B cell (primary cell): ENCODE data around the gene HLA-DQB2. TPM values are rescaled to one million over a fixed set of nuclear protein-coding genes. Genes with fewer than 3 reads are reported as not detected.
A peak's percentile ranks its signal among the peaks of the same experiment; 100 is the strongest.
"Not testable (repeated sequence)": the region's sequence is repeated elsewhere in the genome, so short reads cannot be mapped to it uniquely, and the experiment has no call there.

Experiments used
- ATAC-seq: fragments of 200-7000 bp; cut with Tn5 transposase; one replicate; pipeline ENCODE4 v1.10.0; 2021; ENCODE audit warnings: low read depth, mild to moderate bottlenecking, moderate number of reproducible peaks, moderate library complexity
- CTCF ChIA-PET: fragments of 350-600 bp; sonication (Branson Sonifier 250); formaldehyde crosslinking; loops from one replicate; lab custom pipeline; 2021; ENCODE audit warnings: antibody characterized with exemption, inconsistent platforms; lab: Charles Lee
- POLR2A ChIA-PET: fragments of 350-600 bp; sonication (Branson Sonifier 250); formaldehyde crosslinking; loops from one replicate; lab custom pipeline; 2021; ENCODE audit warnings: antibody characterized with exemption; lab: Charles Lee
- DNase-seq: peaks from one replicate; pipeline ENCODE4 v3.0.0; 2013
- H2AFZ ChIP-seq: 2 replicates; pipeline ENCODE4 v1.6.1; 2012; ENCODE audit warnings: mild to moderate bottlenecking, low read depth, low read length; ENCODE audit not compliant: insufficient read depth, poor library complexity, severe bottlenecking
- H3K27ac ChIP-seq, 2 donors: 1 replicate in 1 of 2; 2 replicates in 1 of 2; pipeline ENCODE4 v1.5.1; 2012 to 2013; ENCODE audit warnings: low read length in 2 of 2, mild to moderate bottlenecking in 2 of 2, moderate library complexity in 1 of 2
- H3K27me3 ChIP-seq, 4 experiments: fragments of 200-600 bp in 1 of 4; sonication (generic) in 1 of 4; replicated peaks in 1 of 4; 1 replicate in 2 of 4; 2 replicates in 2 of 4; pipeline versions ENCODE4 v1.6.1 to v1.7.0; 2013 to 2016; ENCODE audit warnings: low read length in 3 of 4, mild to moderate bottlenecking in 2 of 4, mixed read lengths in 1 of 4, moderate library complexity in 1 of 4; ENCODE audit not compliant: insufficient read depth in 4 of 4, control insufficient read depth in 3 of 4; ENCODE audit errors: control extremely low read depth in 1 of 4
- H3K36me3 ChIP-seq, 2 experiments: replicated peaks in 1 of 2; 1 replicate in 1 of 2; 2 replicates in 1 of 2; pipeline versions ENCODE4 v1.6.1 to v1.7.1; 2013; ENCODE audit warnings: low read length in 1 of 2; ENCODE audit not compliant: insufficient read depth in 2 of 2, control insufficient read depth in 1 of 2; ENCODE audit errors: control extremely low read depth in 1 of 2, extremely low read depth in 1 of 2
- H3K4me1 ChIP-seq, 2 donors: fragments of 200-600 bp in 1 of 2; sonication (generic) in 1 of 2; 1 replicate in 1 of 2; 2 replicates in 1 of 2; pipeline versions ENCODE4 v1.5.1 to v1.6.1; 2013 to 2017; ENCODE audit warnings: low read length in 2 of 2; ENCODE audit not compliant: control insufficient read depth in 2 of 2, insufficient read depth in 2 of 2
- H3K4me2 ChIP-seq: replicated peaks from 2 replicates; pipeline ENCODE3; 2012; ENCODE audit warnings: mild to moderate bottlenecking, low read depth, low read length; ENCODE audit not compliant: poor library complexity, severe bottlenecking
- H3K4me3 ChIP-seq, 5 experiments: fragments of 200-600 bp in 1 of 5; sonication (generic) in 1 of 5; 1 replicate in 3 of 5; 2 replicates in 2 of 5; pipeline versions ENCODE4 v1.5.1 to v1.7.0; 2011 to 2016; ENCODE audit warnings: low read length in 4 of 5, mild to moderate bottlenecking in 4 of 5, low read depth in 2 of 5, control low read depth in 1 of 5, moderate library complexity in 1 of 5; ENCODE audit not compliant: insufficient read depth in 1 of 5; ENCODE audit errors: control extremely low read depth in 1 of 5, extremely low read depth in 1 of 5
- H3K79me2 ChIP-seq: fragments of 200-600 bp; sonication (generic); one replicate; pipeline ENCODE4 v1.6.0; 2016; ENCODE audit warnings: low read length; ENCODE audit not compliant: control insufficient read depth, insufficient read depth
- H3K9ac ChIP-seq: fragments of 200-600 bp; sonication (generic); 2 replicates; pipeline ENCODE4 v1.6.1; 2017; ENCODE audit warnings: mild to moderate bottlenecking, low read length, moderate library complexity
- H3K9me3 ChIP-seq, 3 donors: one replicate each; pipeline versions ENCODE4 v1.6.1 to v1.7.1; 2013; ENCODE audit warnings: low read length in 2 of 3; ENCODE audit not compliant: control insufficient read depth in 2 of 3, insufficient read depth in 1 of 3; ENCODE audit errors: control extremely low read depth in 1 of 3
- H4K20me1 ChIP-seq: 2 replicates; pipeline ENCODE4 v1.6.0; 2012; ENCODE audit warnings: mild to moderate bottlenecking, low read length; ENCODE audit not compliant: insufficient read depth, control insufficient read depth, poor library complexity, severe bottlenecking
- H3K27ac Mint-ChIP-seq: one replicate; pipeline ENCODE4 v1.8.0; 2021; ENCODE audit warnings: mixed read lengths
- H3K27me3 Mint-ChIP-seq: one replicate; pipeline ENCODE4 v1.8.0; 2021; ENCODE audit warnings: mixed read lengths
- H3K4me1 Mint-ChIP-seq: one replicate; pipeline ENCODE4 v1.8.0; 2021; ENCODE audit warnings: mixed read lengths
- H3K4me3 Mint-ChIP-seq: one replicate; pipeline ENCODE4 v1.8.0; 2021; ENCODE audit warnings: mixed read lengths
- H3K9me3 Mint-ChIP-seq: one replicate; pipeline ENCODE4 v1.8.0; 2022; ENCODE audit warnings: mixed read lengths; ENCODE audit not compliant: insufficient read depth
- CTCF ChIP-seq: fragments of 200-600 bp; IDR thresholded peaks from one replicate; pipeline ENCODE4 v1.8.0; 2022; ENCODE audit warnings: antibody characterized with exemption, mild to moderate bottlenecking
- EZH2 ChIP-seq: IDR thresholded peaks from 2 replicates; pipeline ENCODE4 v1.6.1; 2012; ENCODE audit warnings: borderline replicate concordance, low read depth, mild to moderate bottlenecking, moderate library complexity, low read length; ENCODE audit not compliant: insufficient read depth, poor library complexity, severe bottlenecking
- WGBS: methylation state at CpG from one replicate; pipeline ENCODE4 v1.1.5; 2013; ENCODE audit warnings: missing lambda C conversion rate; ENCODE audit not compliant: insufficient coverage; 5-methylcytosine and 5-hydroxymethylcytosine counted together
- intact Hi-C: fragments of 100-400 bp; cut with micrococcal nuclease; formaldehyde crosslinking; loops from one replicate; pipeline ENCODE4 v1.10.0; 2022
- polyA plus RNA-seq: library from polyadenylated mRNA; depleted of rRNA; stranded (reverse); fragments of >200 nt; gene quantifications from 2 replicates; pipeline ENCODE4 v1.2.3, GENCODE V29; 2012
- total RNA-seq, 2 donors: library from RNA; stranded (reverse); fragments of 120-200 nt in 1 of 2; gene quantifications; 1 replicate in 1 of 2; 2 replicates in 1 of 2; pipeline versions ENCODE4 v1.2.3 to v1.2.4, GENCODE V29; 2013 to 2022

HLA-DQB2 gene
- total and polyA plus RNA-seq, 2 donors (not counting 1 experiment from before 2014, with no cell fraction given), result 41.1 to 109 TPM

- Histone ChIP-seq H3K9ac (no peak overlapping the region), H3K4me3 (no peak overlapping the region), H3K9me3 (no peaks in the 10 kb centered on the region), H3K27me3 (no peaks in the 10 kb centered on the region), H4K20me1 (no peaks in the 10 kb centered on the region), H3K4me1 (peaks cover 14% of the 10 kb centered on the region in 2 donors), H2AFZ (no peak overlapping the region), H3K79me2 (no peaks in the 10 kb centered on the region), H3K36me3 (no peaks in the 10 kb centered on the region), H3K27ac (no peak overlapping the region), H3K4me2 (no peak overlapping the region)
- no peaks in the 10 kb centered on the region for H3K9me3 Mint-ChIP-seq
- intact Hi-C loops, result loop anchor here (10.0 kb wide), 2 partner anchors 666 to 746 kb away; partner anchors contain the start of gene ATF6B
- DNase-seq (no peak), ATAC-seq (no peak)
- ChIA-PET POLR2A (no interaction called here), CTCF (interaction anchor here (0.8 to 9.6 kb wide), 3 partner anchors 10 to 376 kb away, joined by 3 to 90 read pairs (median 4); no protein-coding TSS in a partner anchor)
- no peaks in the 10 kb centered on the region for H3K27me3 Mint-ChIP-seq
- no peak overlapping the region for H3K27ac Mint-ChIP-seq
- peaks cover 20% of the 10 kb centered on the region for H3K4me1 Mint-ChIP-seq
- TF ChIP-seq CTCF (no peak), EZH2 (no peak)
- no peak overlapping the region for H3K4me3 Mint-ChIP-seq
- 38% methylated on average over 1 of the region's 2 CpGs for WGBS
Measured at GRCh38 chr6:32790306-32790705, 27.0 kb upstream of the HLA-DQB2 start.

GRCh38 chr6:32785781-32786533 lies 22.6 kb upstream of the HLA-DQB2 start:
- no peak overlapping the region for H3K27ac Mint-ChIP-seq
- ATAC-seq (no peak), DNase-seq (peak; percentile 77)
- Histone ChIP-seq H3K9ac (no peak overlapping the region), H3K9me3 (no peaks in the 10 kb centered on the region), H3K27me3 (no peaks in the 10 kb centered on the region), H3K79me2 (no peaks in the 10 kb centered on the region), H3K36me3 (no peaks in the 10 kb centered on the region), H3K4me3 (no peak overlapping the region), H2AFZ (no peak overlapping the region), H3K4me2 (no peak overlapping the region), H4K20me1 (no peaks in the 10 kb centered on the region), H3K27ac (no peak overlapping the region), H3K4me1 (no peaks in the 10 kb centered on the region)
- intact Hi-C loops, result loop anchor here (1.0 to 5.0 kb wide), 3 partner anchors 84 to 373 kb away; no protein-coding TSS in a partner anchor
- ChIA-PET CTCF (interaction anchor here (0.7 to 8.6 kb wide), 56 partner anchors 9 to 739 kb away, joined by 3 to 229 read pairs (median 6); partner anchors contain the start of genes HLA-DQA2, HLA-DQB2 and TAP2), POLR2A (interaction anchor here (1.0 to 1.2 kb wide), 3 partner anchors 94 to 373 kb away, joined by 3 to 5 read pairs (median 3); no protein-coding TSS in a partner anchor)
- H3K9me3 Mint-ChIP-seq, result peaks cover 4% of the 10 kb centered on the region
- WGBS, result 27% methylated on average over 4 of the region's 5 CpGs
- no peaks in the 10 kb centered on the region for H3K27me3 Mint-ChIP-seq
- peaks cover 2% of the 10 kb centered on the region for H3K4me1 Mint-ChIP-seq
- no peak overlapping the region for H3K4me3 Mint-ChIP-seq
- TF ChIP-seq EZH2 (no peak), CTCF (peak; percentile 82)

DNA sequence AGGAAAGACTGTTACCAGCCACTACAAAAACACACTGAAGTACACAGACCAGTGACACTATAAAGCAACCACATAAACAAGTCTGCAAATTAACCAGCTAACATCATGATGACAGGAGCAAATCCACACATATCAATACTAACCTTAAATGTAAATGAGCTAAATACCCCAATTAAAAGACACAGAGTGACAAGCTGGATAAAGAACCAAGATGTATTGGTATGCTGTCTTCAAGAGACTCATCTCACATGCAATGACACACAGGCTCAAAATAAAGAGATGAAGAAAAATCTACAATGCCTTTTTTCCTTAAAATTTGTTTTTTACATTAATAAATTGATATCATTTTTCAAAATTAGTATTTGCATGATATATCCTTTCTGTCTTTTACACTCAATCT lies 19.6 kb upstream of the HLA-DQB2 start:
- H3K9ac ChIP-seq, H3K4me3 ChIP-seq, H3K79me2 ChIP-seq, H3K27ac ChIP-seq, DNase-seq, H3K27me3 ChIP-seq, H3K4me1 ChIP-seq, H3K9me3 Mint-ChIP-seq, ATAC-seq, H4K20me1 ChIP-seq, POLR2A ChIA-PET, H3K36me3 ChIP-seq, H3K4me3 Mint-ChIP-seq, H3K4me1 Mint-ChIP-seq, H3K27me3 Mint-ChIP-seq, H2AFZ ChIP-seq, intact Hi-C loops, H3K4me2 ChIP-seq, H3K27ac Mint-ChIP-seq, H3K9me3 ChIP-seq: not testable (repeated sequence)
- CTCF ChIA-PET, result interaction anchor here (0.8 to 8.6 kb wide), 2 partner anchors 17 to 366 kb away, joined by 3 to 229 read pairs; no protein-coding TSS in a partner anchor
